ENCODE results near the gene APRT.

APRT gene

DNA sequence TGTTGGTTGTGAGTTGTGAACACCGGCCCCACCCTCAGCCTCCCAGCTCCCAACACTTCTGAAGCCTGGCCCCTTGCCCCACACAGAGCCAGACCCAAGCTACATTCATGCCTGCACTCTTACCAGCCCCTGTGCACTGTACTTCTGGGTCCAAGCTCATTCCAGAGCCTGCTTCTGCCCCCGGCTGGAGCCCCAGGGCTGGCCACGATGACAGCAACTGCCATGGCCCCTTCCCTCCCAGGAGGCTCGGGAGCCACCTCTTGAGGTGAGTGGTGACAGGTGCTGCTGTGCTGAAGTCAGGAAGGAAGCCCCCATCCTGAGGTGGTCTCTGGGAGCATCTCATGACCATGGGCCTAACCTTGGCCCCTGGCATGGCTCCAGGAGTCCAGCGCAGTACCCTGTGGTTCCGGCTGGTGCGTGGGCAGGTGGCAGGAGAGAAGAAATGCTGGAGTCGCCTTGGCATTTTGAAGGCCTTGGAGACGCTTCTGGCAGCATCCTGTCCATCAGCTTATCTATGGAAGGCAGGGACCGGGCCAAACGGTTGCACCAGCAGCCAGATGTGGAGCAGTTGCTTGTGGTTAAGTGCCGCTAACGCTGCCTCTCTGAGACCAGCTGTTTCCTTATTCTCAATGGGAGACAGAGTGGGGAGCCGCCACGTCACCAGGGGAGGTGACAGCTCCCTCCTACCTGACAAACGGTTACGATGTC is 12.0 kb downstream of the APRT start:
- no peak for TF ChIP-seq CTCF (IDR thresholded peaks at IDR 0.05; ENCODE audit: unreplicated experiment in 3 of 3)
- Mint-ChIP-seq H3K36me3 (ENCODE audit: low read depth) (no peaks in the 10 kb centered on the region), H3K4me1 (no peaks in the 10 kb centered on the region), H3K9me3 (no peaks in the 10 kb centered on the region), H3K4me3 (peak overlapping the region in 1 of 3 experiments; percentile 61), H3K27me3 (ENCODE audit: low read depth) (peaks cover 4% of the 10 kb centered on the region), H3K27ac (no peak overlapping the region)

- H3K27ac Mint-ChIP-seq, result no peak overlapping the region
- no peak overlapping the region for H3K4me3 Mint-ChIP-seq
- H3K9me3 Mint-ChIP-seq, result no peaks in the 10 kb centered on the region
- H3K36me3 Mint-ChIP-seq (ENCODE audit: low read depth), result no peaks in the 10 kb centered on the region
- TF ChIP-seq CTCF (IDR thresholded peaks at IDR 0.05; ENCODE audit: unreplicated experiment in 3 of 3), result no peak
- H3K4me1 Mint-ChIP-seq, result no peaks in the 10 kb centered on the region
- peaks cover 7% of the 10 kb centered on the region for H3K27me3 Mint-ChIP-seq (ENCODE audit: low read depth)
Measured at GRCh38 chr16:88798772-88799455, 12.8 kb downstream of the APRT start.

DNA sequence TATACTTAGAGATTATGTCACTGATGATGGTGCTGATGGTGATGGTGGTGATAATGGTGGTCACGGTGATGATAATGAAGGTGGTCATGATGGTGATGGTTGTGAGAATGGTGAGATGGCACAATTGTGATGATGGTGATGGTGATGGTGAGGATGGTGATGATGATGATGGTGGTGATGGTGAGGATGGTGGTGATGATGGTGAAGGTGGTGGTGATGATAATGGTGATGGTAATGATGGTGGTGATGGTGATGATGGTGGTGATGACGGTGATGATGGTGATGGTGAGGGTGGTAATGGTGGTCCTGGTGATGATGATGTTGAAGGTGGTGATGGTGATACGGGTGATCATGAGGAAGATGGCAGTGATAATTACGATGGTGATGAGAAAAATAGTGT is 13.7 kb downstream of the APRT start:
- no peak for TF ChIP-seq CTCF (IDR thresholded peaks at IDR 0.05; ENCODE audit: unreplicated experiment in 3 of 3)
- peaks cover 10% of the 10 kb centered on the region for H3K27me3 Mint-ChIP-seq (ENCODE audit: low read depth)
- H3K4me3 Mint-ChIP-seq, result no peak overlapping the region
- no peak overlapping the region for H3K27ac Mint-ChIP-seq
- H3K9me3 Mint-ChIP-seq, result no peaks in the 10 kb centered on the region
- H3K4me1 Mint-ChIP-seq, result no peaks in the 10 kb centered on the region
- H3K36me3 Mint-ChIP-seq (ENCODE audit: low read depth), result no peaks in the 10 kb centered on the region

GRCh38 chr16:88796278-88796677 is 15.4 kb downstream of the APRT start:
- no peak overlapping the region for H3K27ac Mint-ChIP-seq
- no peaks in the 10 kb centered on the region for H3K36me3 Mint-ChIP-seq (ENCODE audit: low read depth)
- no peak for TF ChIP-seq CTCF (IDR thresholded peaks at IDR 0.05; ENCODE audit: unreplicated experiment in 3 of 3)
- H3K4me3 Mint-ChIP-seq, result no peak overlapping the region
- no peaks in the 10 kb centered on the region for H3K4me1 Mint-ChIP-seq
- H3K27me3 Mint-ChIP-seq (ENCODE audit: low read depth), result peaks cover 21% of the 10 kb centered on the region
- no peaks in the 10 kb centered on the region for H3K9me3 Mint-ChIP-seq

DNA sequence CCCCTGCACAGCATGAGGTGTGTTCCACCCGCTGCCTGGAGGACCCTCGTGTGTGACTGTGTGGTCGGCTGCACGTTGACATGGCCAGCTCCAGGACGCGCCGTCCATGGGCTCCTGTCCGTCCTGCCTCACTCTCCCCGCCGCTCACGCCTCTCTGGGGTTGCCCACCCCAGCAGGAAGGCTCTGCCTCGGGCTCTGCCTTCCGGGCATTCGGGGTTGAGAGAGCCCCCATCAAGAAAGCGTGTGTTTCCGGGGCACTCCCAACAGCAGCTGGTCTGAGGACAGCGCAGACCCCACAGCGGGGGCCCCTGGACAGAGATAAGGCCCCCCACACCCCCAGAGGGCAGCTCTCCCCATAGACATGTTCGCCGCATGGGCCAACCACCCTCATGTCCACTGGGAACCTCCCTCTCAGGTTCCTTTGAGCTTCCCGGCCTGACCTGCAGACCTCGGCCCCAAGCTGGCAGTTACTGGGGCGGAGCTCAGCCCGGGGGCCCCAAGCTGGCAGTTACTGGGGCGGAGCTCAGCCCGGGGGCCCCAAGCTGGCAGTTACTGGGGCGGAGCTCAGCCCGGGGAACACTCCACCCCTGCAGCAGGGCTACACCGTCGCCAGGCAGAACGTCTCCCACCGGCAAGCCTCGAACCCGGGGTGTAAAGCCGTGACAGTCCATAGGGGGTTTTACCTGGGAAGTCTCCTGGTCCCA is 18.3 kb downstream of the APRT start:
- Mint-ChIP-seq H3K4me1 (no peaks in the 10 kb centered on the region), H3K4me3 (no peak overlapping the region), H3K9me3 (no peaks in the 10 kb centered on the region), H3K27me3 (ENCODE audit: low read depth) (peaks cover 38% of the 10 kb centered on the region), H3K27ac (no peak overlapping the region), H3K36me3 (ENCODE audit: low read depth) (no peaks in the 10 kb centered on the region)
- no peak for TF ChIP-seq CTCF (IDR thresholded peaks at IDR 0.05; ENCODE audit: unreplicated experiment in 3 of 3)
